CD4-positive, alpha-beta T cell (primary cell): ENCODE results near the gene VWA8. TPM values are rescaled to one million over a fixed set of nuclear protein-coding genes. Genes with fewer than 3 reads are reported as not detected.

Source experiments
- ATAC-seq: fragments of 200-7000 bp; cut with Tn5 transposase; one replicate; pipeline ENCODE4 v1.10.0; 2022; ENCODE audit warnings: mild to moderate bottlenecking; ENCODE audit not compliant: poor library complexity
- CTCF ChIA-PET: fragments of 350-600 bp; sonication (Branson Sonifier 250); formaldehyde crosslinking; loops from one replicate; lab custom pipeline; 2021; ENCODE audit warnings: antibody characterized with exemption, inconsistent platforms; lab: Charles Lee
- POLR2A ChIA-PET: fragments of 350-600 bp; sonication (Branson Sonifier 250); formaldehyde crosslinking; loops from one replicate; lab custom pipeline; 2021; ENCODE audit warnings: antibody characterized with exemption, inconsistent platforms; lab: Charles Lee
- DNase-seq, 14 experiments: peaks; one replicate each; pipeline ENCODE4 v3.0.0-alpha.2; 2013 to 2020; ENCODE audit warnings: mixed read lengths in 2 of 14
- H3K27ac ChIP-seq, 2 donors: one replicate each; pipeline versions ENCODE4 v1.5.1 to v1.7.0; 2013; ENCODE audit warnings: low read length in 2 of 2, low read depth in 1 of 2, mild to moderate bottlenecking in 1 of 2
- H3K27me3 ChIP-seq, 2 experiments: 1 replicate in 1 of 2; 2 replicates in 1 of 2; pipeline versions ENCODE4 v1.6.1 to v1.7.0; 2013; ENCODE audit warnings: low read length in 2 of 2, control low read depth in 1 of 2, mild to moderate bottlenecking in 1 of 2, moderate library complexity in 1 of 2; ENCODE audit not compliant: insufficient read depth in 2 of 2, control insufficient read depth in 1 of 2
- H3K36me3 ChIP-seq: one replicate; pipeline ENCODE4 v1.6.1; 2013; ENCODE audit warnings: low read length, control low read depth; ENCODE audit not compliant: insufficient read depth
- H3K4me1 ChIP-seq: one replicate; pipeline ENCODE4 v1.6.1; 2013; ENCODE audit warnings: low read length, control low read depth; ENCODE audit not compliant: insufficient read depth
- H3K4me3 ChIP-seq: one replicate; pipeline ENCODE4 v1.5.1; 2013; ENCODE audit warnings: mild to moderate bottlenecking, low read length, moderate library complexity
- H3K9me3 ChIP-seq, 2 experiments: 1 replicate in 1 of 2; 2 replicates in 1 of 2; pipeline versions ENCODE4 v1.6.1 to v1.7.0; 2013; ENCODE audit warnings: low read length in 2 of 2, mild to moderate bottlenecking in 2 of 2, control low read depth in 1 of 2, moderate library complexity in 1 of 2; ENCODE audit not compliant: control insufficient read depth in 1 of 2, insufficient read depth in 1 of 2
- H3K27ac Mint-ChIP-seq: one replicate; pipeline ENCODE4 v1.8.0; 2020; ENCODE audit warnings: mixed read lengths
- H3K27me3 Mint-ChIP-seq: one replicate; pipeline ENCODE4 v1.8.0; 2021; ENCODE audit warnings: mixed read lengths
- H3K36me3 Mint-ChIP-seq: one replicate; pipeline ENCODE4 v1.8.0; 2021; ENCODE audit warnings: low read depth, mixed read lengths
- H3K4me1 Mint-ChIP-seq: one replicate; pipeline ENCODE4 v1.8.0; 2021; ENCODE audit warnings: low read depth, mixed read lengths
- H3K4me3 Mint-ChIP-seq: one replicate; pipeline ENCODE4 v1.8.0; 2020; ENCODE audit warnings: mild to moderate bottlenecking, mixed read lengths
- H3K9me3 Mint-ChIP-seq: one replicate; pipeline ENCODE4 v1.8.0; 2020; ENCODE audit warnings: mixed read lengths
- CTCF ChIP-seq: fragments of 200-600 bp; IDR thresholded peaks from one replicate; pipeline ENCODE4 v1.8.0; 2022; ENCODE audit warnings: antibody characterized with exemption, mild to moderate bottlenecking
- intact Hi-C, 2 experiments: fragments of 100-400 bp; cut with DNase I in 1 of 2; cut with micrococcal nuclease in 1 of 2; formaldehyde crosslinking; loops; one replicate each; pipeline versions ENCODE4 v1.15.1 to v1.9.0; 2023 to 2025; cut with DNase I, micrococcal nuclease
- total RNA-seq, 174 experiments: library from RNA in 2 of 174; stranded (reverse) in 2 of 174; gene quantifications; one replicate each; pipeline ENCODE4 v1.2.3 and lab custom pipeline; 2021 to 2026

VWA8 gene
- total RNA-seq, 2 experiments from 2014 or later: 18.7 to 19.0 TPM

- peaks cover 60% of the 10 kb centered on the region for H3K36me3 Mint-ChIP-seq
- CTCF ChIA-PET: interaction anchor here (1.5 kb wide), 1 partner anchor 46 kb away, joined by 3 read pairs; no protein-coding TSS in a partner anchor
- H3K27ac Mint-ChIP-seq: no peak overlapping the region
Observed at GRCh38 chr13:41691274-41691673, 269.6 kb downstream of the VWA8 start.

GRCh38 chr13:41682766-41683165, 278.1 kb downstream of the VWA8 start:
- H3K27ac ChIP-seq: no peak overlapping the region
- Mint-ChIP-seq H3K27ac (no peak overlapping the region), H3K4me1 (peaks cover 19% of the 10 kb centered on the region), H3K36me3 (peaks cover 81% of the 10 kb centered on the region), H3K4me3 (no peak overlapping the region), H3K27me3 (no peaks in the 10 kb centered on the region), H3K9me3 (no peaks in the 10 kb centered on the region)
- H3K36me3 ChIP-seq: peaks cover 21% of the 10 kb centered on the region
- no peaks in the 10 kb centered on the region for H3K4me1 ChIP-seq
- DNase-seq (no peak), ATAC-seq (no peak)
- ChIA-PET CTCF (no interaction called here), POLR2A (no interaction called here)
- no peak overlapping the region for H3K4me3 ChIP-seq
- intact Hi-C loops: no loop called here
- no peaks in the 10 kb centered on the region for H3K9me3 ChIP-seq
- TF ChIP-seq CTCF: no peak
- no peaks in the 10 kb centered on the region for H3K27me3 ChIP-seq

More at GRCh38 chr13:41691274-41691673, 269.6 kb downstream of the VWA8 start:
- no peak for DNase-seq
- Histone ChIP-seq H3K27me3 (no peaks in the 10 kb centered on the region), H3K27ac (no peak overlapping the region), H3K4me1 (no peaks in the 10 kb centered on the region), H3K4me3 (no peak overlapping the region), H3K9me3 (no peaks in the 10 kb centered on the region), H3K36me3 (peaks cover 19% of the 10 kb centered on the region)
- H3K4me1 Mint-ChIP-seq: no peaks in the 10 kb centered on the region
- no peaks in the 10 kb centered on the region for H3K27me3 Mint-ChIP-seq
- no peak for ATAC-seq
- POLR2A ChIA-PET: no interaction called here
- H3K4me3 Mint-ChIP-seq: no peak overlapping the region
- H3K9me3 Mint-ChIP-seq: no peaks in the 10 kb centered on the region
- intact Hi-C loops: no loop called here
- TF ChIP-seq CTCF: no peak

- H3K27ac ChIP-seq: no peak overlapping the region
- CTCF ChIA-PET: no interaction called here
- no peak overlapping the region for H3K27ac Mint-ChIP-seq
Observed at GRCh38 chr13:41682001-41682400, 278.9 kb downstream of the VWA8 start.

More at GRCh38 chr13:41682001-41682400, 278.9 kb downstream of the VWA8 start:
- peaks cover 21% of the 10 kb centered on the region for H3K36me3 ChIP-seq
- ATAC-seq (no peak), DNase-seq (no peak)
- POLR2A ChIA-PET: no interaction called here
- H3K36me3 Mint-ChIP-seq: peaks cover 78% of the 10 kb centered on the region
- H3K4me1 ChIP-seq: no peaks in the 10 kb centered on the region
- no peak overlapping the region for H3K4me3 ChIP-seq
- H3K4me1 Mint-ChIP-seq: peaks cover 19% of the 10 kb centered on the region
- no peaks in the 10 kb centered on the region for H3K27me3 Mint-ChIP-seq
- TF ChIP-seq CTCF: no peak
- H3K9me3 Mint-ChIP-seq: no peaks in the 10 kb centered on the region
- H3K27me3 ChIP-seq: no peaks in the 10 kb centered on the region
- H3K9me3 ChIP-seq: no peaks in the 10 kb centered on the region
- intact Hi-C loops: no loop called here
- H3K4me3 Mint-ChIP-seq: no peak overlapping the region
